ENCODE measurements around the gene CARD19. TPM values are rescaled to one million over a fixed set of nuclear protein-coding genes. Genes with fewer than 3 reads are reported as not detected.

The CARD19 gene
- total RNA-seq (10 to 100 TPM; 47.7 to 50.5 TPM), polyA plus RNA-seq (10 to 100 TPM; 80.1 to 92.3 TPM)
- long read RNA-seq, donor 1, transcript CARD19-201 (6 exons, 855 nt): minor isoform, 12 of 67 reads
- long read RNA-seq, donor 1, transcript CARD19-206 (2 exons, 2,690 nt): major isoform, 17 of 67 reads
- long read RNA-seq, donor 1, transcript CARD19-202 (4 exons, 2,291 nt): minor isoform, 7 of 67 reads
- long read RNA-seq, donor 1, transcript CARD19-207 (6 exons, 759 nt): minor isoform, 7 of 67 reads
- long read RNA-seq, donor 1, partial matches to known transcripts: 1 of 67 reads
- long read RNA-seq, donor 1, other reads (novel, unspliced or antisense): 21 of 67 reads
- long read RNA-seq, donor 2, transcript CARD19-207 (6 exons, 759 nt): major isoform, 11 of 42 reads
- long read RNA-seq, donor 2, transcript CARD19-201 (6 exons, 855 nt): minor isoform, 8 of 42 reads
- long read RNA-seq, donor 2, transcript CARD19-206 (2 exons, 2,690 nt): major isoform, 11 of 42 reads
- long read RNA-seq, donor 2, partial matches to known transcripts: 3 of 42 reads
- long read RNA-seq, donor 2, other reads (novel, unspliced or antisense): 8 of 42 reads

GRCh38 chr9:93096131-93096802 is at the start of gene CARD19:
Gene CARD19, plus strand, starts transcription at chr9:93096217. Its CDS starts 129 bp downstream, at chr9:93096346.
- ATAC-seq (ENCODE audit: low FRiP score): peak; percentile 12
- Histone ChIP-seq H3K36me3 (ENCODE audit: control insufficient read depth in 1 of 2, insufficient read depth in 2 of 2, low read length in 1 of 2) (no peaks in the 10 kb centered on the region), H3K27ac (ENCODE audit: low read depth in 1 of 2, low read length in 2 of 2) (peak within 1 kb of the TSS; percentile 47 to 82), H3K27me3 (ENCODE audit: control insufficient read depth in 1 of 2, insufficient read depth in 2 of 2, low read length in 1 of 2) (no peaks in the 10 kb centered on the region), H3K4me1 (ENCODE audit: control insufficient read depth in 1 of 2, insufficient read depth in 2 of 2, low read length in 2 of 2) (peaks cover 2 to 8% of the 10 kb centered on the region in 2 donors), H3K4me3 (ENCODE audit: low read length in 2 of 2) (peak within 1 kb of the TSS; percentile 42 to 75), H3K9me3 (ENCODE audit: control insufficient read depth, low read length) (no peaks in the 10 kb centered on the region)
- WGBS, 2 donors: 0 to 1% methylated on average over 46 to 65 of the region's 65 CpGs
- DNase-seq: peak; percentile 79 to 88
- intact Hi-C loops (cut with DNase I): loop anchor here (2.0 to 10.0 kb wide), 4 partner anchors 36 to 91 kb away; partner anchors contain the start of gene NINJ1 (in 1 of the 2)

- H3K27ac ChIP-seq (ENCODE audit: low read depth in 1 of 2, low read length in 2 of 2): no peak overlapping the region
- H3K9me3 ChIP-seq (ENCODE audit: control insufficient read depth, low read length): no peaks in the 10 kb centered on the region
- no peaks in the 10 kb centered on the region for H3K27me3 ChIP-seq (ENCODE audit: control insufficient read depth in 1 of 2, insufficient read depth in 2 of 2, low read length in 1 of 2)
- DNase-seq (no peak), ATAC-seq (ENCODE audit: low FRiP score) (no peak)
- H3K4me3 ChIP-seq (ENCODE audit: low read length in 2 of 2): no peak overlapping the region
- intact Hi-C loops (cut with DNase I): no loop called here
- H3K4me1 ChIP-seq (ENCODE audit: control insufficient read depth in 1 of 2, insufficient read depth in 2 of 2, low read length in 2 of 2): peaks cover 0 to 5% of the 10 kb centered on the region in 2 donors
- no peaks in the 10 kb centered on the region for H3K36me3 ChIP-seq (ENCODE audit: control insufficient read depth in 1 of 2, insufficient read depth in 2 of 2, low read length in 1 of 2)
- WGBS, 2 donors: 60 to 67% methylated on average over 8 of the region's 8 CpGs
Observed at GRCh38 chr9:93048566-93049448, 47.2 kb upstream of the CARD19 start.

GRCh38 chr9:93049491-93049890 is 46.5 kb upstream of the CARD19 start:
- ATAC-seq (ENCODE audit: low FRiP score) (peak; percentile 24), DNase-seq (no peak)
- intact Hi-C loops (cut with DNase I): no loop called here
- Histone ChIP-seq H3K9me3 (ENCODE audit: control insufficient read depth, low read length) (no peaks in the 10 kb centered on the region), H3K27ac (ENCODE audit: low read depth in 1 of 2, low read length in 2 of 2) (no peak overlapping the region), H3K4me3 (ENCODE audit: low read length in 2 of 2) (no peak overlapping the region), H3K27me3 (ENCODE audit: control insufficient read depth in 1 of 2, insufficient read depth in 2 of 2, low read length in 1 of 2) (no peaks in the 10 kb centered on the region), H3K4me1 (ENCODE audit: control insufficient read depth in 1 of 2, insufficient read depth in 2 of 2, low read length in 2 of 2) (peaks cover 0 to 5% of the 10 kb centered on the region in 2 donors), H3K36me3 (ENCODE audit: control insufficient read depth in 1 of 2, insufficient read depth in 2 of 2, low read length in 1 of 2) (no peaks in the 10 kb centered on the region)
- 56 to 66% methylated on average over 4 of the region's 4 CpGs for WGBS, 2 donors

GRCh38 chr9:93050231-93050630 is 45.8 kb upstream of the CARD19 start:
- Histone ChIP-seq H3K4me1 (ENCODE audit: control insufficient read depth in 1 of 2, insufficient read depth in 2 of 2, low read length in 2 of 2) (peaks cover 0 to 5% of the 10 kb centered on the region in 2 donors), H3K4me3 (ENCODE audit: low read length in 2 of 2) (no peak overlapping the region), H3K36me3 (ENCODE audit: control insufficient read depth in 1 of 2, insufficient read depth in 2 of 2, low read length in 1 of 2) (no peaks in the 10 kb centered on the region), H3K9me3 (ENCODE audit: control insufficient read depth, low read length) (no peaks in the 10 kb centered on the region), H3K27me3 (ENCODE audit: control insufficient read depth in 1 of 2, insufficient read depth in 2 of 2, low read length in 1 of 2) (no peaks in the 10 kb centered on the region), H3K27ac (ENCODE audit: low read depth in 1 of 2, low read length in 2 of 2) (no peak overlapping the region)
- intact Hi-C loops (cut with DNase I): loop anchor here (2.0 to 10.0 kb wide), 4 partner anchors 43 to 175 kb away; partner anchors contain the start of genes CARD19 (in 2 of the 2) and ZNF484 (in 1 of the 2)
- ATAC-seq (ENCODE audit: low FRiP score): no peak
- 87 to 95% methylated on average over 4 of the region's 4 CpGs for WGBS, 2 donors
- DNase-seq: no peak

- no peaks in the 10 kb centered on the region for H3K36me3 ChIP-seq (ENCODE audit: control insufficient read depth in 1 of 2, insufficient read depth in 2 of 2, low read length in 1 of 2)
- 2 to 4% methylated on average over 6 of the region's 6 CpGs for WGBS, 2 donors
- intact Hi-C loops (cut with DNase I): loop anchor here (2.0 to 10.0 kb wide), 4 partner anchors 44 to 177 kb away; partner anchors contain the start of genes CARD19 (in 2 of the 2) and ZNF484 (in 1 of the 2)
- no peak overlapping the region for H3K4me3 ChIP-seq (ENCODE audit: low read length in 2 of 2)
- DNase-seq: peak in 1 of 2 donors; percentile 78
- H3K9me3 ChIP-seq (ENCODE audit: control insufficient read depth, low read length): no peaks in the 10 kb centered on the region
- H3K4me1 ChIP-seq (ENCODE audit: control insufficient read depth in 1 of 2, insufficient read depth in 2 of 2, low read length in 2 of 2): peaks cover 0 to 5% of the 10 kb centered on the region in 2 donors
- H3K27ac ChIP-seq (ENCODE audit: low read depth in 1 of 2, low read length in 2 of 2): peak overlapping the region; percentile 65 to 99
- ATAC-seq (ENCODE audit: low FRiP score): peak; percentile 84
- no peaks in the 10 kb centered on the region for H3K27me3 ChIP-seq (ENCODE audit: control insufficient read depth in 1 of 2, insufficient read depth in 2 of 2, low read length in 1 of 2)
Observed at GRCh38 chr9:93051680-93052089, 44.3 kb upstream of the CARD19 start.

GRCh38 chr9:93052791-93053540 is 43.1 kb upstream of the CARD19 start:
- Histone ChIP-seq H3K27ac (ENCODE audit: low read depth in 1 of 2, low read length in 2 of 2) (peak overlapping the region; percentile 68 to 99), H3K4me1 (ENCODE audit: control insufficient read depth in 1 of 2, insufficient read depth in 2 of 2, low read length in 2 of 2) (peaks cover 0 to 5% of the 10 kb centered on the region in 2 donors), H3K27me3 (ENCODE audit: control insufficient read depth in 1 of 2, insufficient read depth in 2 of 2, low read length in 1 of 2) (no peaks in the 10 kb centered on the region), H3K36me3 (ENCODE audit: control insufficient read depth in 1 of 2, insufficient read depth in 2 of 2, low read length in 1 of 2) (no peaks in the 10 kb centered on the region), H3K4me3 (ENCODE audit: low read length in 2 of 2) (no peak overlapping the region), H3K9me3 (ENCODE audit: control insufficient read depth, low read length) (no peaks in the 10 kb centered on the region)
- intact Hi-C loops (cut with DNase I): loop anchor here (5.0 to 10.0 kb wide), 3 partner anchors 44 to 178 kb away; partner anchors contain the start of genes CARD19 (in 1 of the 2) and ZNF484 (in 1 of the 2)
- ATAC-seq (ENCODE audit: low FRiP score) (no peak), DNase-seq (no peak)
- 90 to 92% methylated on average over 15 of the region's 15 CpGs for WGBS, 2 donors

- H3K9me3 ChIP-seq (ENCODE audit: control insufficient read depth, low read length): no peaks in the 10 kb centered on the region
- peaks cover 0 to 5% of the 10 kb centered on the region in 2 donors for H3K4me1 ChIP-seq (ENCODE audit: control insufficient read depth in 1 of 2, insufficient read depth in 2 of 2, low read length in 2 of 2)
- H3K4me3 ChIP-seq (ENCODE audit: low read length in 2 of 2): no peak overlapping the region
- no peaks in the 10 kb centered on the region for H3K27me3 ChIP-seq (ENCODE audit: control insufficient read depth in 1 of 2, insufficient read depth in 2 of 2, low read length in 1 of 2)
- peak overlapping the region in 1 of 2 donors; percentile 53 for H3K27ac ChIP-seq (ENCODE audit: low read depth in 1 of 2, low read length in 2 of 2)
- ATAC-seq (ENCODE audit: low FRiP score) (no peak), DNase-seq (no peak)
- no peaks in the 10 kb centered on the region for H3K36me3 ChIP-seq (ENCODE audit: control insufficient read depth in 1 of 2, insufficient read depth in 2 of 2, low read length in 1 of 2)
- intact Hi-C loops (cut with DNase I): loop anchor here (5.0 to 10.0 kb wide), 3 partner anchors 43 to 179 kb away; partner anchors contain the start of genes CARD19 (in 1 of the 2) and ZNF484 (in 1 of the 2)
- 92 to 95% methylated on average over 5 of the region's 5 CpGs for WGBS, 2 donors
Observed at GRCh38 chr9:93053781-93054331, 42.2 kb upstream of the CARD19 start.

All from aorta (tissue), 5 donors.